Muscle of leg (tissue), 11 donors: ENCODE measurements around the gene MMS19. TPM values are rescaled to one million over a fixed set of nuclear protein-coding genes. Genes with fewer than 3 reads are reported as not detected.
"Not testable (repeated sequence)": the region's sequence is repeated elsewhere in the genome, so short reads cannot be mapped to it uniquely, and the experiment has no call there.

Experiments used
- DNase-seq: peaks from one replicate; pipeline ENCODE4 v3.0.0; 2013
- H3K27ac ChIP-seq: one replicate; pipeline ENCODE4 v1.5.1; 2013; ENCODE audit warnings: mild to moderate bottlenecking, low read length, control low read depth
- H3K27me3 ChIP-seq: one replicate; pipeline ENCODE4 v1.6.1; 2013; ENCODE audit warnings: low read length; ENCODE audit not compliant: control insufficient read depth, insufficient read depth
- H3K36me3 ChIP-seq: one replicate; pipeline ENCODE4 v1.6.1; 2013; ENCODE audit warnings: low read length; ENCODE audit not compliant: control insufficient read depth, insufficient read depth
- H3K4me1 ChIP-seq: one replicate; pipeline ENCODE4 v1.6.1; 2013; ENCODE audit warnings: low read length; ENCODE audit not compliant: control insufficient read depth, insufficient read depth
- H3K4me3 ChIP-seq: one replicate; pipeline ENCODE4 v1.5.1; 2013; ENCODE audit warnings: low read length, control low read depth
- H3K9me3 ChIP-seq: replicated peaks from 2 replicates; pipeline ENCODE4 v1.6.1; 2013; ENCODE audit warnings: low read depth, low read length; ENCODE audit not compliant: control insufficient read depth
- WGBS: methylation state at CpG from one replicate; pipeline ENCODE4 v1.1.5; 2013; ENCODE audit warnings: missing lambda C conversion rate; ENCODE audit not compliant: insufficient coverage; 5-methylcytosine and 5-hydroxymethylcytosine counted together
- polyA plus RNA-seq, 8 donors: library from polyadenylated mRNA; unstranded; fragments of 120-200 nt; gene quantifications; one replicate each; pipeline versions ENCODE4 v1.2.1 to v1.2.3, GENCODE V29; 2013; ENCODE audit warnings: inconsistent platforms in 1 of 8, low replicate concordance in 1 of 8; ENCODE audit not compliant: insufficient read length in 8 of 8, insufficient read depth in 1 of 8
- total RNA-seq: library from RNA; stranded (reverse); fragments of 120-200 nt; gene quantifications from one replicate; pipeline ENCODE4 v1.2.4, GENCODE V29; 2013

The MMS19 gene
- total and polyA plus RNA-seq, 9 donors, result 51.9 to 70.8 (median 64.9) TPM

DNA sequence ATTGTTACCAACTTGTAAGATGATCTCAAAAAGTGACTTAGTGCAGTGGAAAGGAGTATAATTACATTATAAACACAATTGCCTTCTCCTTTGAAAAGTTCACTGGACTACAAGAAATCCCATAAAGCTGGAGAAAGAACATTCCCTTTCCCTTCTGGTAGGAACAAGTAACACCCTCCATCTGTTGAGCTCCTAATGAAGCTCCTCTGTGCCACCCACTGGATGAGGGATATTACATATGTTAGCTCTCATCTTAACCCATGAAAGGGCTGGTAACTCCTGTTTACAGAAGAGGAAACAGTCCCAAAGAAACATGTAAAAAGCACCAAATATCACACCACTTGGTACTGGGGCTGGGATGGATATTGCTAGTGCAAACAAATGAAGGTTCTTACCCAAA, 64.2 kb downstream of the MMS19 start:
- Histone ChIP-seq H3K27ac (no peak overlapping the region), H3K9me3 (no peaks in the 10 kb centered on the region), H3K27me3 (no peaks in the 10 kb centered on the region), H3K4me1 (no peaks in the 10 kb centered on the region), H3K4me3 (no peak overlapping the region), H3K36me3 (peaks cover 69% of the 10 kb centered on the region)
- DNase-seq, result no peak

DNA sequence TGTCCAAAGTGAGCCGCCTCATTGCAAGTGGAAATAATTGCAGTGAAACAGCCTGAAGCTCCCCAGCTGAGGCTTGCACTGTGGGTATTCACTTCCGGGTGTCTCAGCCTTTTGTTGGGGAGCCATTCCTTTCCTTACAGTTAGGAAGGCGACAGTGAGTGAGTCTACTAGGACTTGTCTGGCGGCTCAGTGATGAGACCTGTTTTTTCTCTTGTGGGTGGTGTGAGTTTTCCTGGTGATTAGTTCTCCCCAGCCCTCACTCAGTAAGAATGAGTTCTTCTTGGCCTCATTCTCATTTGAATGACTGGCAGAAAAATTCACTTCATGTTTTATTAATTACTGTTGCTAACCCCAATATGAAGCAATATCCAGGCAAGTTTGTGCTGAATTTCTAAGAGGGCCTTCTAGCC, 69.6 kb downstream of the MMS19 start:
- Histone ChIP-seq H3K4me1 (peaks cover 23% of the 10 kb centered on the region), H3K9me3 (no peaks in the 10 kb centered on the region), H3K27ac (no peak overlapping the region), H3K27me3 (no peaks in the 10 kb centered on the region), H3K4me3 (no peak overlapping the region), H3K36me3 (peaks cover 27% of the 10 kb centered on the region)
- DNase-seq, result no peak
- WGBS, result 40% methylated on average over 1 of the region's 4 CpGs

GRCh38 chr10:97427571-97428179, 70.5 kb downstream of the MMS19 start:
- WGBS, result 6% methylated on average over 2 of the region's 9 CpGs
- Histone ChIP-seq H3K27ac (peak overlapping the region; percentile 67), H3K4me1 (peaks cover 23% of the 10 kb centered on the region), H3K9me3 (no peaks in the 10 kb centered on the region), H3K27me3 (no peaks in the 10 kb centered on the region), H3K4me3 (peak overlapping the region; percentile 81), H3K36me3 (peaks cover 27% of the 10 kb centered on the region)
- DNase-seq, result no peak

DNA sequence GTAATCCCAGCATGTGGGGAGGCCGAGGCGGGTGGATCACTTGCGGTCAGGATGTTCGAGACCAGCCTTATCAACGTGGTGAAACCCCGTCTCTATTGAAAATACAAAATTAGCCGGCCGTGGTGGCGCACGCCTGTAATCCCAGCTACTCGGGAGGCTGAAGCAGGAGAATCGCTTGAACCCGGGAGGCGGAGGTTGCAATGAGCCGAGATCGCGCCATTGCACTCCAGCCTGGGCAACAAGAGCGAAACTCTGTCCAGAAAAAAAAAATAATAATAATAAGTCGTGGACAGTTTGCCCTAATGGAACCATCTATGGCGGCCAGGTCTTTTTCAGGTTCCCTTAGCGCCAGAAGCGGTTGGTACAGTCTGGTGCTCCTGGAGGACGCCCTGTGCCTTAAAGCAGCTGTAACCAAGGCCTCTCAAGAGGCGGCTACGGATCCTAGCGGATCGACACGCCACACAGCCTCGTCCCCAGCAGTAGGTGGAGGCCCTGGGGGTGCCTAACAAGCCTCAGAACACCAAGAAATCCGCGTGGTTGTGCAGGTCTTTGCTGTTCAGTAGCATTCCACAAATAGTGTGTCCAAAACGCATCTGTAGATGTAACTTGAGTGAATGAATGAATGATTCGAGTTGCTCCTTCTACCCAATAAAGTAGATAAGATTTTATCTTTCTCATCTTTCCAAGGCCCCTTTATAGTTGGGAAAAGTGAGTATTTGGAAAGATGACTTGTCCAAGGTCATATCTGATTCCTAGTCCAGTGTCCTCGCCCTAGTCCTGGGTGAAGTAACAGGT, 71.2 kb downstream of the MMS19 start:
- Histone ChIP-seq H3K27me3 (no peaks in the 10 kb centered on the region), H3K9me3 (no peaks in the 10 kb centered on the region), H3K4me3 (peak overlapping the region; percentile 81), H3K27ac (peak overlapping the region; percentile 81), H3K4me1 (peaks cover 23% of the 10 kb centered on the region), H3K36me3 (peaks cover 25% of the 10 kb centered on the region)
- no peak for DNase-seq
- WGBS, result 2% methylated on average over 23 of the region's 34 CpGs

DNA sequence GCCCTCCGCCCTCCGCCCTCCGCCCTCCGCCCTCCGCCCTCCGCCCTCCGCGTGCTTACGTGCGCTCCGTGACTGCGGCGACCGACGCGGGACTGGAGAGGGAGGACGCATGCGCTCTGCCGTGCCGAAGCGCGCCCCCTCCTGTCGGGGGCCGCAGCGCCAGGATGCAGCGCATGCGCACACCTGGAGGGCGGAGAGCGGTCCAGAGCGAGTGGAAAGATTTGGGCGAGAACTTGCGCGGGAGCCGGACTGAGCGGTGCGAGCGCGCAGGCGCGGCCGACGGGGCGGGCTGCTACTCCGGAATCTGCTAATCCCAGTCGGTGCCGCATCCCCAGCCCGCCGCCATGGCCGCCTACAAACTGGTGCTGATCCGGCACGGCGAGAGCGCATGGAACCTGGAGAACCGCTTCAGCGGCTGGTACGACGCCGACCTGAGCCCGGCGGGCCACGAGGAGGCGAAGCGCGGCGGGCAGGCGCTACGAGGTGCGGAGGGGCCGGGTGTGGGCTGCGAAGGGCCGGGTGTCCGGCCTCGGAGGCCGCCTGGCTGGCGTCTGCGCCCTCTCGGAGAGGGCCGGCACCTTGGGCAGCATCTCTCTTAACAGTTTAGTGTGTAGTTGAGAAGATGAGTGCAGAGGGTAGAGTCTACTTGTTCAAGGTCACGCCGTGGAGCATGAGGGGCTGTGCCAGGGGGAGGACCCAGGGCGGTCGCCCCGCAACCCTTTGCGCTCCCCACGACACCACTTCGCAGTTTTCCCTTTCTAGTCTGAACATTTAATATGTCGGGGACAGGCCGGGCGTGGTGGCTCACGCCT, 72.1 kb downstream of the MMS19 start, which contains the start of gene PGAM1:
PGAM1 (plus strand) TSS at position 228 of the 812 bp plus-strand sequence; CDS start at position 345, 117 bp downstream.
- DNase-seq, result peak; percentile 98
- Histone ChIP-seq H3K27ac (peak within 1 kb of the TSS; percentile 89), H3K4me1 (peaks cover 23% of the 10 kb centered on the region), H3K9me3 (no peaks in the 10 kb centered on the region), H3K36me3 (peaks cover 17% of the 10 kb centered on the region), H3K27me3 (no peaks in the 10 kb centered on the region), H3K4me3 (peak within 1 kb of the TSS; percentile 81)
- WGBS, result under 1% methylated on average over 57 of the region's 90 CpGs

DNA sequence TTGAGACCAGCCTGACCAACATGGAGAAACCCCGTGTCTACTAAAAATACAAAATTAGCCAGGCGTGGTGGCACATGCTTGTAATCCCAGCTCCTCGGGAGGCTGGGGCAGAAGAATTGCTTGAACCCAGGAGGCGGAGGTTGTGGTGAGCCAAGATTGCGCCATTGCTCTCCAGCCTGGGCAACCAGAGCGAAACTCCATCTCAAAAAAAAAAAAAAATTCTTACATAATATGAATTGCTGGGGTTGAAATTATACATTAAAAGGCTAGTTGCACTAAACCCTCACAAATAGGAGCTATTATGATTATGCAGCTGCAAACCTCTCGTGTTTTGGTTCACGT, 74.5 kb downstream of the MMS19 start:
- not testable (repeated sequence) for H3K27ac ChIP-seq, H3K9me3 ChIP-seq, H3K36me3 ChIP-seq, H3K27me3 ChIP-seq, H3K4me3 ChIP-seq, DNase-seq
- peaks cover 28% of the 10 kb centered on the region for H3K4me1 ChIP-seq
- WGBS, result no CpG with 5 or more reads among the region's 8 CpGs

- Histone ChIP-seq H3K9me3 (no peaks in the 10 kb centered on the region), H3K27me3 (no peaks in the 10 kb centered on the region), H3K27ac (no peak overlapping the region), H3K36me3 (no peaks in the 10 kb centered on the region), H3K4me3 (no peak overlapping the region), H3K4me1 (peaks cover 5% of the 10 kb centered on the region)
- DNase-seq, result no peak
- 65% methylated on average over 3 of the region's 6 CpGs for WGBS
These were observed 81.7 kb downstream of the MMS19 start for GRCh38 chr10:97416565-97416964.

DNA sequence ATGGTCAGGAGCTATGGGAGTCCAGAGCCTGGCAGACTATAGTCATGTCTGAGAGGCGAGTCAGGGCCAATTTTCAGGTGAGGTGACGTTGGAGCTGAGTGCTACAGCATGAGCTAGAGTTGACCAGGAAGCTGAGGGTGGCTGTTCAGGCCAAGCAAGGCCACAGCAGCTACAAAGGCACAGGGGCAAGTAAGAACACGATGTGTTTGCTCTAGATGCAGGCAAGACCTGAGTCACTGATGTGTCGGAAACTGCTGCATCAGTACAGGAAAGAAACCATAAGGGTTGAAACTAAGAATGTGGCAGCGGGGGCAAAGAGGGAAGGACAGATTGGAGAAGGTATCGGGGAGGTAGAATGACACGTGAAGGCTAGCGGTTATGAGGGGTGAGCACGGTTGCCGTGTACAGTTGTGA, 85.3 kb downstream of the MMS19 start:
- Histone ChIP-seq H3K4me1 (no peaks in the 10 kb centered on the region), H3K4me3 (no peak overlapping the region), H3K36me3 (peaks cover 2% of the 10 kb centered on the region), H3K27ac (no peak overlapping the region), H3K9me3 (no peaks in the 10 kb centered on the region), H3K27me3 (no peaks in the 10 kb centered on the region)
- 87% methylated on average over 9 of the region's 10 CpGs for WGBS
- no peak for DNase-seq

DNA sequence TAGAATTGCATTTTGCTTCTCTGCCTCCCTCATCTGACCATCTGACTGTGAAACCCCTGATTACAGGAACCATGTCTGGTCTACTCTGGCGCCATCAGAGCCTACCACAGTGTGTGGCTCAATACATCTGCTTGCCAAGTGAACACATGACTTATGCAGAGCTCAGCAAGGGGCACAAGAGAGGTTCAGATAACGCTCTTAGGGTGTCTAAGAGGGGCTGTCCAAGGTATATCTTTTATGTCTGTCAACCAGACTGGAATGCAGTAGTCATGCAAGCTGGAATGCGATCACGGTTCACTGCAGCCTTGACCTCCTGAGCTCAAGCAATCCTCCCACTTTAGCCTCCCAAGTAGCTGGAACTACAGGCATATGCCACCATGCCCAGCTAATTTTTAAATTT, 86.8 kb downstream of the MMS19 start:
- 75% methylated on average over 4 of the region's 4 CpGs for WGBS
- DNase-seq, result no peak
- Histone ChIP-seq H3K36me3 (peaks cover 2% of the 10 kb centered on the region), H3K9me3 (no peaks in the 10 kb centered on the region), H3K4me3 (no peak overlapping the region), H3K4me1 (peaks cover 4% of the 10 kb centered on the region), H3K27ac (no peak overlapping the region), H3K27me3 (no peaks in the 10 kb centered on the region)

DNA sequence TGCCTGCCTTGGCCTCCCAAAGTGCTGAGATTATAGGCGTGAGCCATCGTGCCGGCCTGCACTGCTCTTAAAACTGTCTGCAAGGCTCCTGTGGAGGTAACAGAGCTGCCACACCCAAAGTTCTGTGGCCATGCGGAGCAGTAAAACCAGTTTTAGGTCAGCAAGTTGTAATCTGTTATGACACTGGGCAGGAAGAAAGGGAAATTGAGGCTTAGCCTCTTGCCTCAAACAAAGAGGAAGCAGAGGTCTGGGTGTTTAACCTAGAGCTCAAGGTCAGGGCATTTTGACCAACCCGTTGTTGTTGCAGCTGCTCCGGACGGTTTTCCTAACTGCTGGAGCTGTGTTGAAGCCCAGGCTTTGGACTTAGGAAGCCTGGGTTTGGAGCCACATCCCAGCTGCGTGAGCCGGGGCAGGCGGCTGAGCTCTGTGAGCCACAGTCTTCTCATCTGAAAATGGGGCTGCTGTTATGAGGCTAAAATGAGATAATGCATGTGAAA, 89.7 kb downstream of the MMS19 start:
- H3K4me1 ChIP-seq, result peaks cover 4% of the 10 kb centered on the region
- H3K27me3 ChIP-seq, result no peaks in the 10 kb centered on the region
- WGBS, result 60% methylated on average over 10 of the region's 10 CpGs
- H3K4me3 ChIP-seq, result no peak overlapping the region
- no peaks in the 10 kb centered on the region for H3K9me3 ChIP-seq
- no peak overlapping the region for H3K27ac ChIP-seq
- DNase-seq, result no peak
- H3K36me3 ChIP-seq, result peaks cover 2% of the 10 kb centered on the region
